ENCODE data around the gene ZFP82. TPM values are rescaled to one million over a fixed set of nuclear protein-coding genes. Genes with fewer than 3 reads are reported as not detected.

The ZFP82 gene
- total and polyA plus RNA-seq, 7 experiments from 2014 or later, result 2.2 to 13.9 (median 7.0) TPM

- no peak overlapping the region for H3K4me3 Mint-ChIP-seq
- no peak for ATAC-seq
- no peaks in the 10 kb centered on the region for H3K27me3 Mint-ChIP-seq
- no peak for DNase-seq
- intact Hi-C loops (cut with micrococcal nuclease), result no loop called here
- H3K9me3 Mint-ChIP-seq, result peaks cover 13 to 91% (median 65%) of the 10 kb centered on the region in 11 donors
- ChIA-PET POLR2A (interaction anchor here (0.7 kb wide), 1 partner anchor 200 kb away, joined by 5 read pairs; no protein-coding TSS in a partner anchor), CTCF (no interaction called here)
- Histone ChIP-seq H3K9me3 (ENCODE audit: control insufficient read depth in 2 of 3, low read length in 3 of 3) (peaks cover 0 to 58% (median 8%) of the 10 kb centered on the region in 3 experiments), H3K36me3 (ENCODE audit: control insufficient read depth in 2 of 3, insufficient read depth in 3 of 3, low read length in 3 of 3) (peaks cover 37 to 96% (median 41%) of the 10 kb centered on the region in 3 experiments), H3K4me1 (ENCODE audit: control insufficient read depth in 2 of 2, insufficient read depth in 2 of 2, low read length in 2 of 2) (no peaks in the 10 kb centered on the region), H3K27me3 (ENCODE audit: control insufficient read depth in 2 of 2, insufficient read depth in 2 of 2, low read length in 2 of 2) (no peaks in the 10 kb centered on the region), H3K4me3 (ENCODE audit: low read length) (no peak overlapping the region), H3K27ac (ENCODE audit: low read depth, low read length) (no peak overlapping the region)
- H3K36me3 Mint-ChIP-seq, result peaks cover 53 to 93% (median 77%) of the 10 kb centered on the region in 5 donors
- H3K27ac Mint-ChIP-seq, result no peak overlapping the region
- H3K4me1 Mint-ChIP-seq, result peaks cover 0 to 5% (median 0%) of the 10 kb centered on the region in 7 donors
Observed at GRCh38 chr19:36404498-36404897, 13.9 kb downstream of the ZFP82 start.

- ATAC-seq (no peak), DNase-seq (no peak)
- H3K27me3 Mint-ChIP-seq, result no peaks in the 10 kb centered on the region
- peaks cover 15 to 88% (median 19%) of the 10 kb centered on the region in 3 experiments for H3K36me3 ChIP-seq (ENCODE audit: control insufficient read depth in 2 of 3, insufficient read depth in 3 of 3, low read length in 3 of 3)
- no peaks in the 10 kb centered on the region for H3K27me3 ChIP-seq (ENCODE audit: control insufficient read depth in 2 of 2, insufficient read depth in 2 of 2, low read length in 2 of 2)
- CTCF ChIA-PET, result no interaction called here
- H3K27ac ChIP-seq (ENCODE audit: low read depth, low read length), result no peak overlapping the region
- intact Hi-C loops (cut with micrococcal nuclease), result no loop called here
- H3K4me1 ChIP-seq (ENCODE audit: control insufficient read depth in 2 of 2, insufficient read depth in 2 of 2, low read length in 2 of 2), result no peaks in the 10 kb centered on the region
- H3K4me3 Mint-ChIP-seq, result peak overlapping the region in 1 of 10 donors; percentile 32
- peaks cover 13 to 99% (median 69%) of the 10 kb centered on the region in 11 donors for H3K9me3 Mint-ChIP-seq
- H3K4me1 Mint-ChIP-seq, result peaks cover 0 to 5% (median 0%) of the 10 kb centered on the region in 7 donors
- peaks cover 0 to 71% (median 8%) of the 10 kb centered on the region in 3 experiments for H3K9me3 ChIP-seq (ENCODE audit: control insufficient read depth in 2 of 3, low read length in 3 of 3)
- H3K36me3 Mint-ChIP-seq, result peaks cover 47 to 96% (median 75%) of the 10 kb centered on the region in 5 donors
- POLR2A ChIA-PET, result no interaction called here
- H3K4me3 ChIP-seq (ENCODE audit: low read length), result peak overlapping the region; percentile 4
- no peak overlapping the region for H3K27ac Mint-ChIP-seq
Observed at GRCh38 chr19:36401475-36401874, 17.0 kb downstream of the ZFP82 start.

DNA sequence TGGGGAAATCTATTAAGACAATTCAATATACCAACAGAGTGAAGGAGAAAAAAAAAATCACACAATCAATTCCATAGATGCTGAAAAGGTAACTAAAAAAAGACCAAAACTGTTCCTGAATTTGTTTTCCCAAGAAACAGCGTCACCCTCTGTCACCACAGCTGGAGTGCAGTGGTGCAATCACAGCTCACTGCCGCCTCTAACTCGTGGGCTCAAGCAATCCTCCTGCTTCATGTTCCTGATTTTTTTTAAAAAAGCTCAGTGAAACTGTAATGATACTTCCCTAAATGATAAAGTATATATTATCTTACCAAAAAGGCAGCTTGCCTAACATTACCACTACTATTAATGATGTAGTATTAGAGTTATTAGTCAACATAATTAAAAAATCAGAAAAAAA lies 19.9 kb downstream of the ZFP82 start:
- H3K27ac ChIP-seq (ENCODE audit: low read depth, low read length), result no peak overlapping the region
- no peak overlapping the region for H3K4me3 ChIP-seq (ENCODE audit: low read length)
- no peaks in the 10 kb centered on the region for H3K27me3 Mint-ChIP-seq
- H3K4me1 Mint-ChIP-seq, result peaks cover 0 to 5% (median 0%) of the 10 kb centered on the region in 7 donors
- ChIA-PET POLR2A (interaction anchor here (0.6 kb wide), 1 partner anchor 52 kb away, joined by 3 read pairs; no protein-coding TSS in a partner anchor), CTCF (interaction anchor here (0.7 kb wide), 1 partner anchor 281 kb away, joined by 3 read pairs; no protein-coding TSS in a partner anchor)
- no peak overlapping the region for H3K27ac Mint-ChIP-seq
- H3K4me1 ChIP-seq (ENCODE audit: control insufficient read depth in 2 of 2, insufficient read depth in 2 of 2, low read length in 2 of 2), result no peaks in the 10 kb centered on the region
- intact Hi-C loops (cut with micrococcal nuclease), result no loop called here
- no peaks in the 10 kb centered on the region for H3K27me3 ChIP-seq (ENCODE audit: control insufficient read depth in 2 of 2, insufficient read depth in 2 of 2, low read length in 2 of 2)
- peaks cover 43 to 89% (median 68%) of the 10 kb centered on the region in 5 donors for H3K36me3 Mint-ChIP-seq
- peaks cover 21 to 98% (median 72%) of the 10 kb centered on the region in 11 donors for H3K9me3 Mint-ChIP-seq
- peaks cover 10 to 80% (median 22%) of the 10 kb centered on the region in 3 experiments for H3K36me3 ChIP-seq (ENCODE audit: control insufficient read depth in 2 of 3, insufficient read depth in 3 of 3, low read length in 3 of 3)
- ATAC-seq (no peak), DNase-seq (no peak)
- no peak overlapping the region for H3K4me3 Mint-ChIP-seq
- H3K9me3 ChIP-seq (ENCODE audit: control insufficient read depth in 2 of 3, low read length in 3 of 3), result peaks cover 6 to 78% (median 13%) of the 10 kb centered on the region in 3 experiments

DNA sequence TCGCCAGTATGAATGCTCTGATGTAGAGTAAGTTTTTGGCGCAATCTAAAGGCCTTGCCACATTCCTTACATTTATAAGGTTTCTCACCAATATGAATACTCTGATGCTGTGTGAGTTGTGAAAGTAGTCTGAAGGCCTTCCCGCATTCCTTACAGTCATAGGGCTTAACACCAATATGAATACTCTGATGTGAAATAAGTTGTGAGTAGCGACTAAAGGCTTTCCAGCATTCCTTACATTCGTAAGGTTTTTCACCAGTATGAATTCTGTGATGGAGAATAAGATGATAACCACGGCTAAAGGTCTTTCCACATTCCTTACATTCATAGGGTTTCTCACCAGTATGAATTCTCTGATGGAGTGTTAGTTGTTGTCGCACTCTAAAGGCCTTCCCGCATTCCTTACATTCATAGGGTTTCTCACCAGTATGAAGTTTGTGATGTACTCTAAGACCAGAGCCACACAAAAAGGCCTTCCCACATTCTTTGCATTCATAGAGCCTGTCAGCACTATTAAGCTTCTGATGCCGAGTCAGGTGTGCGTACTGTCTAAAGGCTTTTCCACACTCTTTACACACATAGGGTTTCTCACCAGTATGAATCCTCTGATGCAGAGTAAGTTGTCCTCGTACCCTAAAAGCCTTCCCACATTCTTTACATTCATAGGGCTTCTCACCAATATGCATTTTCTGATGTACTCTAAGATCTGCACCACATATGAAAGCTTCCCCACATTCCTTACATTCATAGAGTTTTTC lies 25.3 kb downstream of the ZFP82 start:
- no peak for ATAC-seq
- peaks cover 25 to 84% (median 35%) of the 10 kb centered on the region in 3 experiments for H3K9me3 ChIP-seq (ENCODE audit: control insufficient read depth in 2 of 3, low read length in 3 of 3)
- Mint-ChIP-seq H3K9me3 (peaks cover 14 to 98% (median 69%) of the 10 kb centered on the region in 11 donors), H3K27me3 (no peaks in the 10 kb centered on the region), H3K4me3 (no peak overlapping the region), H3K4me1 (no peaks in the 10 kb centered on the region), H3K36me3 (peaks cover 26 to 63% (median 56%) of the 10 kb centered on the region in 5 donors), H3K27ac (no peak overlapping the region)
- peaks cover 13 to 46% (median 19%) of the 10 kb centered on the region in 3 experiments for H3K36me3 ChIP-seq (ENCODE audit: control insufficient read depth in 2 of 3, insufficient read depth in 3 of 3, low read length in 3 of 3)
- DNase-seq, result no peak
- intact Hi-C loops (cut with micrococcal nuclease), result no loop called here
- CTCF ChIA-PET, result no interaction called here
- H3K4me3 ChIP-seq (ENCODE audit: low read length), result peak overlapping the region; percentile 12
- POLR2A ChIA-PET, result no interaction called here
- H3K27ac ChIP-seq (ENCODE audit: low read depth, low read length), result no peak overlapping the region
- H3K27me3 ChIP-seq (ENCODE audit: control insufficient read depth in 2 of 2, insufficient read depth in 2 of 2, low read length in 2 of 2), result no peaks in the 10 kb centered on the region
- H3K4me1 ChIP-seq (ENCODE audit: control insufficient read depth in 2 of 2, insufficient read depth in 2 of 2, low read length in 2 of 2), result no peaks in the 10 kb centered on the region

GRCh38 chr19:36379510-36379819 lies 39.0 kb downstream of the ZFP82 start:
- ChIA-PET CTCF (no interaction called here), POLR2A (interaction anchor here (0.6 to 1.4 kb wide), 6 partner anchors 9 to 831 kb away, joined by 3 to 5 read pairs (median 4); partner anchors contain the start of genes ZNF566 and ZNF585B)
- peak overlapping the region; percentile 86 for H3K27ac ChIP-seq (ENCODE audit: low read depth, low read length)
- Mint-ChIP-seq H3K9me3 (peaks cover 0 to 70% (median 26%) of the 10 kb centered on the region in 11 donors), H3K4me3 (peak overlapping the region; percentile 82 to 98 (median 94)), H3K27ac (peak overlapping the region in 6 of 9 donors; percentile 41 to 98 (median 73)), H3K4me1 (peaks cover 9 to 23% (median 21%) of the 10 kb centered on the region in 7 donors), H3K36me3 (peaks cover 0 to 20% (median 14%) of the 10 kb centered on the region in 5 donors), H3K27me3 (no peaks in the 10 kb centered on the region)
- no peak for ATAC-seq
- H3K4me3 ChIP-seq (ENCODE audit: low read length), result peak overlapping the region; percentile 86
- H3K9me3 ChIP-seq (ENCODE audit: control insufficient read depth in 2 of 3, low read length in 3 of 3), result no peaks in the 10 kb centered on the region
- no peaks in the 10 kb centered on the region for H3K36me3 ChIP-seq (ENCODE audit: control insufficient read depth in 2 of 3, insufficient read depth in 3 of 3, low read length in 3 of 3)
- no peaks in the 10 kb centered on the region for H3K27me3 ChIP-seq (ENCODE audit: control insufficient read depth in 2 of 2, insufficient read depth in 2 of 2, low read length in 2 of 2)
- peaks cover 0 to 10% of the 10 kb centered on the region in 2 donors for H3K4me1 ChIP-seq (ENCODE audit: control insufficient read depth in 2 of 2, insufficient read depth in 2 of 2, low read length in 2 of 2)
- no peak for DNase-seq
- intact Hi-C loops (cut with micrococcal nuclease), result loop anchor here (1.0 to 10.0 kb wide), 21 partner anchors 39 to 1215 kb away; partner anchors contain the start of genes ZFP82 (in 2 of the 2), ZNF260 (in 2 of the 2), ZNF345 (in 2 of the 2) and ZNF420 (in 2 of the 2)

DNA sequence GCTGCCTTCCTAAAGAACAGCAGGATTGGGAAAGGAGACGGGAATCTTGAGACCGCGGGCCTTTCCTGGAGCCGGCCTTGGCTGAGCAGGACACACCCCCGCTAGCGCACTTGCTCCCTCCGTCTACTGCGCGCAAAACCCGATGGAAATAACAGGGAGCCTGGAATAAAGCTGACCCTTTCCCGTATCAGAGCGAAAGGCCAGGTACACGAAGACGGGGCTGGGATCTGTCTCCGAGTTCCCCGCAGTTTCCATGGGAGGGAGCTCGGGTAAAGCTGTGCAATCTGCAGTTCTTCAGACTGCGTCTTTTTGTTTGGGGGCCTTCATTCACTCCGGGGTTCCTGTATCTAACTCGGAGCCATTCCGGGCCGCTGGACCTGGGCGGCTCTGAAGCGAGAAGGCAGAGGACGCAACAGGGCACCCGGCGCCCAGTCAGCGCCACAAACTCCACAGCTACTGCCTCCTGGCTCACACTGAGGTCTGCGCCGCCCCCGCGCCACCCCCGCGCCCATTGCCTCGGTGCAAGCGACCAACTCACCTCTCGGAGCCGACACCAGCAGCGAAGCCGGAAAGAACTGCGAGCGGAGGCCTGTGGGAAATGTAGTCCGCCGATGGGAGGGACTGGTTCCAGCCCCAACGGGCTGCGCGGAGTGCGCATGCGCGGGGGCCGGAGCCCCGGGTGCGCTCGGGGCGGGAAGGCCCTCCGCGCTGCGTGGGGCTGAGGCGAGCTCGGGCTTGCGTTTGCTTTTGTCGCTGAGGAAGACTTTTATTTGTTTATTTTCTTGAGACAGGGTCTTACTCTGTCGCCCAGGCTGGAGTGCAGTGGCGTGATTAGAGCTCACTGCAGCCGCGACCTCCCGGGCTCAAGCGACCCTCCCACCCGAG lies 39.6 kb downstream of the ZFP82 start, which contains the start of gene ZFP14:
Gene ZFP14 (minus strand): TSS at position 577 of the 885 bp plus-strand sequence. CDS start 11,309 bp downstream, outside the sequence.
- H3K27me3 ChIP-seq (ENCODE audit: control insufficient read depth in 2 of 2, insufficient read depth in 2 of 2, low read length in 2 of 2), result no peaks in the 10 kb centered on the region
- Mint-ChIP-seq H3K27me3 (no peaks in the 10 kb centered on the region), H3K27ac (peak within 1 kb of the TSS; percentile 55 to 98 (median 94)), H3K36me3 (peaks cover 0 to 24% (median 19%) of the 10 kb centered on the region in 5 donors), H3K4me3 (peak within 1 kb of the TSS; percentile 82 to 98 (median 94)), H3K9me3 (peaks cover 0 to 70% (median 22%) of the 10 kb centered on the region in 11 donors), H3K4me1 (peaks cover 9 to 23% (median 21%) of the 10 kb centered on the region in 7 donors)
- H3K4me1 ChIP-seq (ENCODE audit: control insufficient read depth in 2 of 2, insufficient read depth in 2 of 2, low read length in 2 of 2), result peaks cover 0 to 10% of the 10 kb centered on the region in 2 donors
- DNase-seq, result peak; percentile 86 to 95 (median 93)
- H3K36me3 ChIP-seq (ENCODE audit: control insufficient read depth in 2 of 3, insufficient read depth in 3 of 3, low read length in 3 of 3), result no peaks in the 10 kb centered on the region
- H3K27ac ChIP-seq (ENCODE audit: low read depth, low read length), result peak within 1 kb of the TSS; percentile 86
- ChIA-PET POLR2A (interaction anchor here (0.6 to 1.5 kb wide), 9 partner anchors 10 to 992 kb away, joined by 3 to 7 read pairs (median 4); partner anchors contain the start of genes ZNF527, ZNF529, ZNF566 and ZNF585B), CTCF (interaction anchor here (0.7 kb wide), 1 partner anchor 349 kb away, joined by 3 read pairs; no protein-coding TSS in a partner anchor)
- peaks cover 0 to 2% (median 0%) of the 10 kb centered on the region in 3 experiments for H3K9me3 ChIP-seq (ENCODE audit: control insufficient read depth in 2 of 3, low read length in 3 of 3)
- peak within 1 kb of the TSS; percentile 86 for H3K4me3 ChIP-seq (ENCODE audit: low read length)
- ATAC-seq, result peak; percentile 99
- intact Hi-C loops (cut with micrococcal nuclease), result loop anchor here (1.0 to 10.0 kb wide), 21 partner anchors 39 to 1216 kb away; partner anchors contain the start of genes ZFP82 (in 2 of the 2), ZNF260 (in 2 of the 2), ZNF345 (in 2 of the 2) and ZNF420 (in 2 of the 2)

Measured in naive thymus-derived CD4-positive, alpha-beta T cell (primary cell).